Fibroblast of skin of right biceps (primary cell): ENCODE measurements around the gene ITGB6.

Experiments used
- DNase-seq: peaks from one replicate; pipeline ENCODE4 v3.0.0-alpha.2; 2013

Gene ITGB6, protein sequence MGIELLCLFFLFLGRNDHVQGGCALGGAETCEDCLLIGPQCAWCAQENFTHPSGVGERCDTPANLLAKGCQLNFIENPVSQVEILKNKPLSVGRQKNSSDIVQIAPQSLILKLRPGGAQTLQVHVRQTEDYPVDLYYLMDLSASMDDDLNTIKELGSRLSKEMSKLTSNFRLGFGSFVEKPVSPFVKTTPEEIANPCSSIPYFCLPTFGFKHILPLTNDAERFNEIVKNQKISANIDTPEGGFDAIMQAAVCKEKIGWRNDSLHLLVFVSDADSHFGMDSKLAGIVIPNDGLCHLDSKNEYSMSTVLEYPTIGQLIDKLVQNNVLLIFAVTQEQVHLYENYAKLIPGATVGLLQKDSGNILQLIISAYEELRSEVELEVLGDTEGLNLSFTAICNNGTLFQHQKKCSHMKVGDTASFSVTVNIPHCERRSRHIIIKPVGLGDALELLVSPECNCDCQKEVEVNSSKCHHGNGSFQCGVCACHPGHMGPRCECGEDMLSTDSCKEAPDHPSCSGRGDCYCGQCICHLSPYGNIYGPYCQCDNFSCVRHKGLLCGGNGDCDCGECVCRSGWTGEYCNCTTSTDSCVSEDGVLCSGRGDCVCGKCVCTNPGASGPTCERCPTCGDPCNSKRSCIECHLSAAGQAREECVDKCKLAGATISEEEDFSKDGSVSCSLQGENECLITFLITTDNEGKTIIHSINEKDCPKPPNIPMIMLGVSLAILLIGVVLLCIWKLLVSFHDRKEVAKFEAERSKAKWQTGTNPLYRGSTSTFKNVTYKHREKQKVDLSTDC

DNA sequence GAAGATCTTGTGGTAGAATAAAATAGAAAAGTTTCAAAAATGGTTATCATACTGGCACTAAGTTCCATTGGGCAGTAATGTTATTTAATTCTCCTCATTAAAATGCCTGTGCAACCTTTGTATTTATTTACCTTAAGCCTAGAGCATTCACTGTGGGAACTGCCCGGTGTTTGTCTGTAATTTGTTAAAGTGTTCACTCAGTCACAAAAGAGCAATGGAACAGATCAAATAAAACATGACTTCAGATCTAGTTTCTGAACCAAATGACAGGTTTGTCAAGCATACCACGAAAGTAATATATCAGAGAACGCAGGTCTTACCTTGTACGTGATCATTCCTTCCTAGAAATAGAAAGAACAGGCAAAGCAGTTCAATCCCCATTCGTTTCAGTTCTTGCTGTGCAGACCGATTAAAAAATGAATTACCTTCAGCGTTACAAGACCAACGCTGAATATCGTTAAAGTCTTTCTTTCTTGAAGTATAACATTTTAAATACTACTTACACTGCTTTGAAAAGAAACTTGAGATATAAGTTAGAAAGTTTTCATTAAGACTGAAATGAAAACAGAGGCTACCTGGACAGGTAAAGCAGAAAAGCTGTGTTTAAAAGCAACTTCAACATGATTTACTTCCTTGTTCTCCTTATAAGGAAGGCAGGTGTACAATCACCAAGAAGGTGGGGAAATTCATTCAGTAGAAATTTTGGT is at the start of gene ITGB6:
Gene ITGB6, minus strand, starts transcription at position 590 of the 707 bp plus-strand sequence. Its CDS starts 209 bp downstream, at position 381.
- no peak for DNase-seq

DNA sequence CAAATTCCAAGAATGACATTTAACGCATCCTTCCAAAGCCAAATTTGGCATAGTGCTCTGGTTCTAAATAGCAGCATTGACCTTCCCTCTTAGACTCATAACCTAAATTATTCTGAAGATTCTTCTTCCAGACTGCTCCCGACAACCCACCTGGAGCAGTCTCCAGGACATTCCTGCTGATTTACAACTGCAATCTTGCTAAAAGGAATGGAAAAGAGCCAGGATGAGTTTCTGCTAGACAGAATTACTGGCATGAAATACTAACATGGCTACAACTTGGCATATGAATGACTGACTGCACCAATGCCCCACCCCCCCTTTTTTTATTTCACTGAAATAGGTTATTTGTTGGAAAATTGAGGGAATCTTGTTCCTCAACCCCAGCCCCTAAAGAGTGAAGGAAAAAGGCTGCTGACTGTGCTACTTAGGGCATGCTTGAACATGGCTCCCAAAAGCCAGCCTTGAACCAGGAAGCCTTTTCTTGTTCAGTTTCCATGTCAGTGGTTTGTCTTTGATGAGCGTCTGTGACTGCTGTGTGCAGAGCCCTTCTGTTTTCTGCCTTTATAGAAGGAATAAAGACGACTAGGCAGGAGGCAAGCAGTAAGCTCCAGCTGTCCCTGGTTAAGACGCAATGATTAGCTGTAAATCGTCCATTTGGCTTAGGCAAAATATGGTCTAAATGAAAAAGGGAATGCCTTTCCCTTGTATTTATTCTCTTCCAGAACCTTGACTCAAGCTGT is 47.4 kb upstream of the ITGB6 start:
- no peak for DNase-seq

DNA sequence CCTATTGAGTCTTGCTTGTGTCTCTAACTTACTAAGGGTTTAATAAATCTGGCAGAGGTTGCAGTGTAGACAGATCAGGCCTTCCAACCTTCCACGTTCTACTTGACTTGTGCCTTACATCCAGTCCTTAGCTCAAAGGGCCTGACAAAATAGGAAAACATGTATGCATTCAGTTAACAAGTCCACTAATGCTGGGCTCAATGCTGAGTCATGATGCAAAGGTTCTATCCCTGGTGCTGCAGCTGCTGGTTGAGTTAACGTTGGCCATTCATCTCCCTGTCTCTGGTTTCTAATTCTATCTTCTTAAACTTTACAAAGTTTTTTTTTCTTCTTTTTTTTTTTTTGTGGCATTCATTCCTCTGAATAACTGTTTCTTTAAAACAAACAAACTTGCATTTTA is 46.3 kb upstream of the ITGB6 start:
- DNase-seq: peak; percentile 36

DNA sequence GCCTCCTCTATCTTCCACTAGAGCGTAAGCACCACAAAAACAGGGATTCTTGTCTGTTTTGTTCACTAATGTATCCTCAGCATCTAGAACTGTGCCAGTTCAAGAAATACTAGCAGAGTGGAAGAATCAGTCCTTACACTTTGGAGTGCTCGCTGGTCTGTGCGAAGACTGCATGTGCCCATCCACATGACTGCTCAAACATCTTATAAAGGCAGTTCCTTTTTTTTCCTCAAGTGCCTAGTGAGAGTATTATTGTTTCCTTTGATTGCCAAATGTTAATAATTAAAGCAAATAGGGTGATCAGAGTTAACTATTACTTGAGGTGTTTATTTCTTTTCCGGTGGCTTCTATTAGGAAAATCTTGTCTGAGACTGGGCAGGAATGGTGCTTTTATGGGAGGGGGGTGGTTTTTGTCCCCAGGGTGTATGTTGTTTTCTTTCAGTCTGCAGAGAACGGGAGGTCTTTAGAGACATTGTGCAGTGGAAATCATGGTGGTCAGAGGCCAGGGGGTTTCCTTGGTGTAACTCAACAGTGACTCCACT is 45.6 kb upstream of the ITGB6 start:
- no peak for DNase-seq

DNA sequence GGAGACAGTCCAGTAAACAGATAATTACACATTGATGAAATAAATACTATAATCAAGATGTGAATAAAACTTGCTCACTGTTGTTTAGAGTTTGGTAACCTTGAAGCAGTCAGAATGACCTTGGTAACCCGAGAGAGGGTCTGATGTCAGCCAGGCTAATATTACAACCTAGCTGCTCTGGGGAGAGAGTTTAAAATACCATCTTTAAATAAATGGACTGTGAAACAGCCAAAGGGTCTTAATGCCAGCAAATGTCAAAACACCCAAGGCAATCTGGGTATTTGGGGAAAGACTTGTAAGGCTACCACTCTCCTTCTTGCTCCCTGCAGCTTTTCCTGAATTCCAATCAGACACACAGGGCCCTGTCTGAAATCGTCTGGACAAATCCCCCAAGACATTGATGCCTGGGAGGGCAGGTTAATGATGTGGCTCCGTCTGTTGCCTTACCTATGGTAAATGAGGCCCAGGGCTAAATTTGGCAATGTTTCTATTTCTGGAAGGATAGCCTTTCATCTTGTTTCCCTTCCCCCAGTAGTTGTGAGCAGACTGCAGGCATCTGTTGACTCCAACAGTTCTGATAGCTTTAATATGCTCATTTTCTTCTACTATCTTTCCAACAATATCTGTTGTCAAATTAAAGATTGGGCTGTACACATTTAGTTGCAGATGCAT is 43.0 kb upstream of the ITGB6 start:
- DNase-seq: no peak

DNA sequence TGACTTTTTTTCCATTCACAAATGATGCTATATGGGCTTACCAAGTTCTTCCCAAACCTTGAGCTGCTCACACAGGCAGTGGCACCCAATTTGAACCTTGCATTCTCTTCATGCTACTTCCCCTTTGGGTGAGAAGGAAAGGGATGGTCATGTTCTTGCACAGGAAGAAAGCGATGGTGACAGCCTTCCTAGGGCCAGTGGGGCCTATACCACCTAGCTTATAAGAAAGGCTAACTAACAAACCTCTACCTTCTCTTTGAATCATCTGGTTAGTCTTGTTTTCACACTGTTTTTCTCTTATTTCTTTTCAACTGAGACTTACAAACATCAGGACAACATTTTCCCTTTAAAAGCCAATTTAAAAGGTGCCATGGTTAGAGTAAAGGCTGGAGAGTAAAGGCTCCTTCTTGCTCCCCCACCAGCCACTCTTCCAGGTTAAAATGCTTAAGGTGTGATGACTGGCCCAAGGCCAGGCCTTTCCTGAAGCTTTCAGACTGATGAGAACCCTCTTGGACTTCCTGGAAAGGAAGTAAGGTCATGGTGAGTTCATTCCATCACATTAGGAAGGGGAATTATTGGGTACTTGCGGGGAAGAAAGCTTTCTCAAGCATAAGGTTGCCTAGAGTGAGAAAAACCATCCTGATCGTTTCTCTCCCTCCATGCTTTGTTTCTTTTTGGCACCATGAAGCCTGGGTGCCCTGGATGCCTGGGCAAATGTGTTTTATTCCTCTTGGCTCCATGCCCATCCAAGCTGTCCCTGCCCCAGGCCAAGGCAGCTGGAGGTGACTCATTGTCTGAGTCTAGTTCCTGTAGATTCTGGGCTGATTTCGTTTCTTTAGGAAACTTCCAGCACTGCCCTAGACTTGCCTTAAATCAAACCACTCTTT is 41.4 kb upstream of the ITGB6 start:
- DNase-seq: peak; percentile 81

DNA sequence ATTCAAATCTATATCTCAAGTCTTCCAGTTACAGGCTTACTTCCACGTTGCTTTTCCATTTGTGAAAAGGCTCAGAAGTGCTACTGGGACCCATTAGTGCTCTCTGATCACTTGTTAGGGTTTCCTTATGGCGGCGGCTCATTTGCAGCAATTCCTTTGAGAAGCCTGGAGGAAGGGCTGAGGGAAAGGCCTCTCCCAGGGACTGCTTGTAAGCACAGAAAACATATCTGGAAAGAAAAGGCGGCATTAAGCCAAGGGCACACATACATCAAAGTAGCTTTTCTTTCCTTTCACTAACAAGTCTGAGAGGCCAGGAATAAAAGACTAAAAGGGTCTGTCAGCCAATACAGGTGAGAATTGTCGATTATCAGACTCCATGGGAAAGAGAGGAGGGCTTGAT is 39.4 kb upstream of the ITGB6 start:
- no peak for DNase-seq

DNA sequence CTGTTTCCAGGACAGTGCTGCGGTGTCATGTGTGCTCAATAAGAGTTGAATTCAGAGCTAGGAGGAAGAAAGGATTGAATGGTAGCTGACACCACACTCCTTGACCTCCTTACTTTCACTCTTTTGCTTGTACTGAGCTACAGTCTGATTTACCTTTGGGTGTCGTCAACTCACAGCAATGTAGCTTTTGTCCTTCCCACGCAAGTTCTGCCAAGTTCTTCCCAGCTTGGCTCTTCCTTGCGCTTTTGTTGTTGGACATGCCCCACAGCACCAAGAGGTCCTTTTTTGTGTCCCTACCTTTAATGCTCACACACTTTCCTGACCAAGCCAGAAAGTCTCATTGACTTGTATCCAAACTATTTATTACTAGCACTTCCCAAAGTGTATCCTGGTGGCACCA is 38.3 kb upstream of the ITGB6 start:
- no peak for DNase-seq

DNA sequence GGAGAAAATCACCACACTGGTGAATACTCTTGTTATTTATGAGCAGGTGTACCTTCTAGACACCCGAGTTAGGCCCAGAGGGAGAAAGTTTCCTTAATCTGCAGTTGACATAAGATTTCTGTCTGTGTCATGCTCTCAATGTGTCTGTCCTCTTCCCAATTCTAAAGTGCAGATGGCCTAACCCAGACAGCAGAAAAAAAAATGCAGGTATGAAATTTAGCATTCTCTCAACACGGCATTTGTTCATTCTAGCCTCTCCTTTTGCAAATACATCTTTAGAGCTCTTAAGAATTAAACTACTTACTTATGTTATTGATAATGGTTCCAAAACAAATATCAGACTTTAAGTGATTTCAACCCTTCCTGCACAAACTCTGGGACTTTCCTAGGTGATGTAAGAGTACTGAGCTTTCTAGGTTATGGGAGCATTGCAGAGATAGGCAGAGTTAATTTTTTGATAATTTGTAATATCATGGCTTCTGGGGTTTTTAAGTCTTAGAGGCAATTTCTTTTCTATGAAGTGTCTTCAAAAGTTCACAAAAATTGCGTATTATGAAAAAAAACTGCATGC is 32.9 kb upstream of the ITGB6 start:
- DNase-seq: no peak

DNA sequence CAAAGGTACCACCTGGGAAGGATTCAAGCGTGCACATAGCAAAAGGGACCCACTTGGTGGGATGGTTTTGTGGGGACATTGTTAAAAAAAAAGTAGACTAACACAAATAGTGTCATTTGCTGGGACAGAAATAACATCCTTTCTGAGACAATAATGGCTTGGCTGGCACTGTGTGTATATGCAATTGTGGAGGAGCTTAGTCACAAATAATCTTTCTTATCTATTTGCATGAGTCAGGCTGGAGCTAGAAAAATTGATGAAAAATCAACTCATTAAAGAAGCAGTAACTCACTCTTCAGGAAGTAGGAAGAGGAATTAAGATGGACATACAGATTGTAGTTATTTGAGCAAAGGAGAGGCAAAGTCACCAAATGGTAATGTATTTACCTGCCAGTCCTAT is 29.5 kb upstream of the ITGB6 start:
- peak; percentile 67 for DNase-seq

DNA sequence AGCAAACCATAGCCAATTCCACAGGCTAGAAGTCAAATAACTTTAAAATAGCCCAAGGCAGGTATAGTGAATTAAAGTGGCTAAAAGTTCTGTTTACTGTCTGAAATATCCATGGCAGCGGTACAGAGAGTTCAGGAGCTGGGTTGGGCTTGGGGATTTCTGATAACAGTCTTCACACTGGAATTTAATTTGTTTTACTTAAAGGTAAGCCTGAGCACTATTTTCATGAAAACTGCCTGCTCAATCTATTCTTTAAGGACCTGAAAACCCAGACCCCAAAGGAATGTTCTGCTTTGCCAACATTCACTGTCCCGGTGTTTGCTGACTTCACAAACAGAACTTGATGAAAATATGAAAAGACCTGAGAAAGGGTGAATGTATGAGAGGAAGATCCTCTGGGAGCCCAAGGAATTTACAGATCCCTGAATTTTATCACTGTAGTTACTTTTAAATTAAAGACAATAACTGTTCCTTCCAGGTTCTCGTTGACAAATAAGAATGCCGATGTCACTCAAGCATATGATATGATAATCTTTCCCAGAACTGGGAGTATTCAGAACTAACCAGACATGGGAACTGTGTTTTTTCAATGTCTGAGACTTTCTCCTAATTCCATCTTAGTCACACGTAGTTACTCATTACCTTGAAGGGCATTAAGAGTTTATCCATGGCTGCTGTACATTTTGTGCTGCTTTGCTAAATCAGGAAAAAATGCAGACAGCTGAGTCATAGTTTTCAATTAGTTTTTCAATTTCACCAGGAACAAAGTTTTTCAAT is 28.3 kb upstream of the ITGB6 start:
- DNase-seq: peak; percentile 94

DNA sequence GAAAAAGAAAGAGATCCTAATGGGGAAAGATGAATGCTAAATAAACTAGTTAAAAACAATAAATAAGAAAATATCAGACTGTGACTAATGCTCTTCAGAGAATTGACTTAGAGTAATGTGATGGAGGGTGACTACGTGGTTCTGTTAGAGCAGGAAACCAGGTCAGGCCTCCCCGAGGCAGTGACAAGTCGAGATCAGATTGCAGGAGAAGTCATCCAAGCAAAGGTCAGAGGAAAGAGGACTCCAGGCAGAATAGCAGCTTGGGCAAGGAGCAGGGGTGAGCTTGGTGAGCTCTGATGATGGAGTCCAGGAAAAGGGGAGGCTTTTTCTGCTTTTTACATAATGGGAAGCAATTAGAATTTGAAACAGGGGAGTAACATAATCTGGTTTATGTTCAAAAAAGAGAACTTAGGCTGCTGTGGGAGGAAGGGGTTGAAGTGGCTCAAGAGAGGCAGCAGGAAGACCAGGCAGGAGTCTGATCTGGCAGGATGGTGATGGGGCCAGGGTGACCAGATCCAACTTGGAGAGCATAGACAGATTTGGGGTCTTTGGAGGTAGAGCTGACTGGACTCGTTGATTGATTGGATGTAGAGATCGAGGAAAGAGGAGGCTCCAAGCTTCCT is 27.3 kb upstream of the ITGB6 start:
- peak; percentile 63 for DNase-seq

DNA sequence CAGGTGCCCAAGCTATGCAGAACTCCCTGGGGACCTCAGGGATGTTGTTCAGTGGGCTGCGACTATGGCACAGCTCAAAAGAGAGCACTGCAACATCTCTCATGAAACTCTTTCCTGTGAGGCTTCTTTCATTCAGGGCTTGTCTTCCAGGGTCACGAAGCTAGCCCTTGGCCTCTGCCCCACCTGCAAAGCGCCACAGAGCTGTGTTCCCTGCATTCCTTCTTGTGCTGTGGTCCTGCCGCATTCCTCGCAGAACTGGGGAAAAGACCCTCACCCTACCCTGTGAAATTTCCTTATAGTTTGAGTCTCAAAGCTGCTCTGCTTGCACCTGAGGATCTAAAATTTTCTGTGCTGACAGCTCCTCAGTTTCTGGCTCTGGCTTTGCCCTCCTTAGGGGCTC is 26.3 kb upstream of the ITGB6 start:
- DNase-seq: no peak

DNA sequence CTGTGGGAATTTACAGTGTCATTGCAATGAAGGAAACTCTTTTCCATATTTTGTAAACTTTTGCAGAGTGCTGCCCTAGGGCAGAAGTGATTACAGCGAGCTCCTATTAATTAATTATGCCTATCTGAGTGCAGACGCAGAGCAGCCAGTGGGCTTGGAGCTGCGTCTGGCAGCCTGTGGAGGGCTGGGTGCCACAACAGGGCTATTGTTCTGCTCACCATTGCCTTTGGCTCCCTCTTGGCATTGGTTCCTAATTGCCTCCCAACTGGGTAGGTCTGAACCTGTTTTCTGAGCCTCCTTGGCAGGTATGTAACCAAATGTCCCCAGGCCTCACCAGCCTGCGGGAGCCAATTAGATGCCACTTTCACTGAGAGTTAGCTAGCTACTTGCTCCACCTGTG is 25.6 kb upstream of the ITGB6 start:
- no peak for DNase-seq

DNA sequence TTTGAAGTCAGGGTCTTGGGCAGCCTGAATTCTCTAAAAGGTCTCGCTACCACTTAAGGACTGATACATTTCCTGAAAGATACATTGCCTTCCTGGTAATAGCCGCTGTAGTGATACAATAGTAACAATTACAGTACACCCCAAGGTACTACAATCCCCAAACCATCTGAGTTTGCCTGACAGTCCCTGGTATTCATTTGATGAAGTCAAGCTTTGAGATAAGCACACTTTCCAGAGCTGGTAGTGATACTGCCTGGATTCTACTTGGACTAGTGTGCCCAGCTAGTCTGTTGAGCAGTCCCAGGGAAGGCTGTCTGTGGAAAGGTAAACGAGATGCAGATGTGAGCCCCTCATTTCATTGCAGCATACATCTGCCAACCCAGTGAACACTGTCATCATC is 24.4 kb upstream of the ITGB6 start:
- no peak for DNase-seq

DNA sequence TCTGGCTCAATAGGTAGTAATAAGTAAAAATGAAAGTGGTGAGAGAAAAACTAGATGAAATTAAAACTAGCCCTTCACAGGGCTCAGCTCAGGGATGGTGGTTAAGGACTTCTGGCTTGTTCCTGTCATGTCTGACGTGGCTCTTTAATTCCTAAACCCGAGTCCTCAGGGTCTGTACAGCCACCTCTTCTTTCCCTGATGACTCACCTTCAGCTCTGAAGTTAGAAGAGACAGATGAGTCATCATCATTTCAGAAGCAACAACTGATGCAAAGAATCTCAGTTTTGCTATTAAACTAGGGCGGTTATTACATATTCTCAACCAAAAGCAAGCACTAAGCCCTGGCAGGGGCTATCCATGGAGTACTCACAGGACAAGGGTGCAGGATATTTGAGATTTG is 24.0 kb upstream of the ITGB6 start:
- peak; percentile 98 for DNase-seq

DNA sequence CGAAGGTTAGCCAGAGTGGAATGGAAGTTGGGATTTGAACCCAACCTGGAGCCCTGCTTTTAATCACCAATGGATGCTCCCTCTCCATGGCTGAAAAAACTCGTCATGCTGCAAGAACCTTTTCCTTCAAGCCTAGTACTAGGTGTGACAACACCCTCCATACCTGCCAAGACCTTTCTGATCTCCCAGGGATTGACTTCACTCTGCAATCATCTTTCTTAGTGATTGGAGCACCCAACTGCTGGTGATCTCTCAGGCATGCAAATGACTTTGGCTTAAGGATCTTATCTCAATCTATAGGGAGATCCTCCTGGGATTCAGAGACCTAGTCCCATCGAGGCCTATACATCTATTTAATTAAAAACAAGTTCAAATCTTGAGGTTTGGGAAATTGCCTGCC is 23.5 kb upstream of the ITGB6 start:
- DNase-seq: no peak

DNA sequence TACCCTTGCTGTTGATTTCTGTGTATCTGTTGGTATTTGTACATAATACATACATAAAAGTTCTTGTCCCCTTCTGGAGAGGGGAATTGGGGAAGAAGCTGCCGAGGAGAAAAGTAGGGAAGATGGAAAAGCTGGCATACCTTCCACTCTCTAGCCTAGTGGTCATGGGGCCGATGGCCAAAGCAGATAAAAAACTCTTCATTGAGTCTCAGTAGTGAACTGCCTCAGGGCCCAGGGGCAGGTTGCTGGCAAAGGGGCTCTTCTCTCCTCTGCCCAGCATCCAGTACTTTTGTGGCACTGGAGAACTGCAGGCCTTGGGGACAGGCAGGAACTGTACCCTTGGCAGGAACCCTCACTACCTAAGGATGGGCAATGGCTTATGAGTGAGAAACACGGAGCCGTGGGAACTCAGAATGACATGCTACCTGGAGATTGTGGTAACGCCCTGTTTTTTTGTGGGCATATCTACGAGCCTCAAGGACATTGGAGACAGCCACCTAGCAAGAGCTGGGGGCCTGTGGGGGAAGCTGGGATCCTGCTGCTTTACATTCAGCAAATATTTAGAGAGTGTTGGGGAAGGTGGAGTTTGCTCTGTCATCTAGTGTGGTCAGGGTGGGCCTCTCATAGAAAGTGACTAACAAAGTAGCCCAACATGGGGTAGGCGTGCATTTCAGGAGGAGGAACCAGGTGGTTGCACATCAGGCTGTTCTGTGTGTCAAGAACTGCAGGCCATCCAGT is 22.6 kb upstream of the ITGB6 start:
- no peak for DNase-seq
